ENCODE results near the gene TMEM120B. TPM values are rescaled to one million over a fixed set of nuclear protein-coding genes. Genes with fewer than 3 reads are reported as not detected.
A peak's percentile ranks its signal among the peaks of the same experiment; 100 is the strongest.

TMEM120B gene
- total and polyA plus RNA-seq, 2 of the 13 experiments (the other 11 are each of a cell fraction or from before 2014, with no cell fraction given), result 7.1 to 12.9 TPM

DNA sequence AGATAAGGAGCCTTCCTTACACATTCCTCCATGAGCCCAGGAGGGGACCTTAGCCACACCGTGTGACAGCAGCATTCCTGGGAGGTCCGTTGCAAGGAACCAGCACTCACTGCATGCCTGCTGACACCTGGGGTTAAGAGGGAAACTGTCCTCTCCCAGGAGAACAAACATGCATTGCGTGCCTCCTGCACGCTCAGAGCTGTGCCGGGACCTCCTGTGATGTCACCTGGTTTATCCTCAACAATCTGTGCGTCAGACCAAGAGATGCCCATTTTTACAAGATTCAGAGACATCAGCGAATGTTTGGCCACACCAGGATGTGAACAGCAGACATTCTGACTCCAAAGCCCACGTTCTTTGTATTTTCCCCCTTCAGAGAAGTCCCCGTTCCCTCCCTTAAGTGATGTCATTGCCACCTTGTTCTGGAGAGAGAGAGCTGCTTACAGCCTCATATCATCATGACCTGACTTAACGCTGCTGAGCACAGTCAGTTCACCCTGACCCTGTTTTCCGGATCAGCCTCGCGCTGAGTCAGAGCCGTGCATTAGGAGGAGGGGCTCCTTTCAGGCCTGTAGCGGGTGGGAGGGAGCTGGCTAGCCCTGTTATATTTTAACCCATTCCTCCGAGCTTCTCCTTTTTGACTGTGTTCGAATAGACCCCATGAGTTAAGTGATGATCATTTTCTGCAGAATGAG is 36.2 kb downstream of the TMEM120B start (continued):
- no peak for TF ChIP-seq FOXA1 (IDR thresholded peaks at IDR 0.05)
- TF ChIP-seq FOXA1 (CRISPR knock-in tag; IDR thresholded peaks at IDR 0.05), result no peak
- peak; percentile 84 for TF ChIP-seq CREB1 (IDR thresholded peaks at IDR 0.05)
- TF ChIP-seq CREB1 (CRISPR knock-in tag; IDR thresholded peaks at IDR 0.05), result peak; percentile 89
- peak; percentile 60 for TF ChIP-seq ELF3 (CRISPR knock-in tag; IDR thresholded peaks at IDR 0.05)
- TF ChIP-seq REL (CRISPR knock-in tag; conservative IDR thresholded peaks at IDR 0.05), result no peak
- TF ChIP-seq, protein P1, sequence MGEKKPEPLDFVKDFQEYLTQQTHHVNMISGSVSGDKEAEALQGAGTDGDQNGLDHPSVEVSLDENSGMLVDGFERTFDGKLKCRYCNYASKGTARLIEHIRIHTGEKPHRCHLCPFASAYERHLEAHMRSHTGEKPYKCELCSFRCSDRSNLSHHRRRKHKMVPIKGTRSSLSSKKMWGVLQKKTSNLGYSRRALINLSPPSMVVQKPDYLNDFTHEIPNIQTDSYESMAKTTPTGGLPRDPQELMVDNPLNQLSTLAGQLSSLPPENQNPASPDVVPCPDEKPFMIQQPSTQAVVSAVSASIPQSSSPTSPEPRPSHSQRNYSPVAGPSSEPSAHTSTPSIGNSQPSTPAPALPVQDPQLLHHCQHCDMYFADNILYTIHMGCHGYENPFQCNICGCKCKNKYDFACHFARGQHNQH (CRISPR knock-in tag; IDR thresholded peaks at IDR 0.05), result peak; percentile 66
- TF ChIP-seq ZNF431 (CRISPR knock-in tag; IDR thresholded peaks at IDR 0.05; ENCODE audit: borderline replicate concordance, low read depth), result 0 out of 2 replicates have a peak, but pooled peaks have one; percentile 19
- TF ChIP-seq ZNF605 (CRISPR knock-in tag; IDR thresholded peaks at IDR 0.05), result 0 out of 2 replicates have a peak, but pooled peaks have one; percentile 71
- no peak for TF ChIP-seq SSRP1 (CRISPR knock-in tag; IDR thresholded peaks at IDR 0.05)
- TF ChIP-seq SMAD1 (CRISPR knock-in tag; IDR thresholded peaks at IDR 0.05; ENCODE audit: borderline replicate concordance, low read depth), result peak; percentile 83; the same call in 1 of the 2 replicates
- no peak for TF ChIP-seq HES4 (CRISPR knock-in tag; IDR thresholded peaks at IDR 0.05; ENCODE audit: borderline replicate concordance)
- TF ChIP-seq NR2F6 (IDR thresholded peaks at IDR 0.05), result no peak
- TF ChIP-seq NR2F6 (CRISPR knock-in tag; IDR thresholded peaks at IDR 0.05), result peak; percentile 60; the same call in 1 of the 2 replicates
- TF ChIP-seq EHMT2 (IDR thresholded peaks at IDR 0.05; ENCODE audit: borderline replicate concordance, low read depth, low read length), result no peak
- no peak for TF ChIP-seq ZNF773 (CRISPR knock-in tag; IDR thresholded peaks at IDR 0.05; ENCODE audit: borderline replicate concordance)
- peak; percentile 22 to 35; a peak in 2 of 4 replicates for TF ChIP-seq MAFK (conservative IDR thresholded peaks at IDR 0.05 in 1 of 2, IDR thresholded peaks at IDR 0.05 in 1 of 2; ENCODE audit: low read length in 2 of 2)
- TF ChIP-seq ZMYM3 (CRISPR knock-in tag; IDR thresholded peaks at IDR 0.05), result peak; percentile 35
- 0 out of 2 replicates have a peak, but pooled peaks have one; percentile 31 for TF ChIP-seq KDM5B (CRISPR knock-in tag; IDR thresholded peaks at IDR 0.05; ENCODE audit: borderline replicate concordance)
- TF ChIP-seq, protein P2, sequence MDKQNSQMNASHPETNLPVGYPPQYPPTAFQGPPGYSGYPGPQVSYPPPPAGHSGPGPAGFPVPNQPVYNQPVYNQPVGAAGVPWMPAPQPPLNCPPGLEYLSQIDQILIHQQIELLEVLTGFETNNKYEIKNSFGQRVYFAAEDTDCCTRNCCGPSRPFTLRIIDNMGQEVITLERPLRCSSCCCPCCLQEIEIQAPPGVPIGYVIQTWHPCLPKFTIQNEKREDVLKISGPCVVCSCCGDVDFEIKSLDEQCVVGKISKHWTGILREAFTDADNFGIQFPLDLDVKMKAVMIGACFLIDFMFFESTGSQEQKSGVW (CRISPR knock-in tag; IDR thresholded peaks at IDR 0.05; ENCODE audit: borderline replicate concordance), result no peak
- no peak for TF ChIP-seq FOXK2 (IDR thresholded peaks at IDR 0.05)
- TF ChIP-seq, protein P3, sequence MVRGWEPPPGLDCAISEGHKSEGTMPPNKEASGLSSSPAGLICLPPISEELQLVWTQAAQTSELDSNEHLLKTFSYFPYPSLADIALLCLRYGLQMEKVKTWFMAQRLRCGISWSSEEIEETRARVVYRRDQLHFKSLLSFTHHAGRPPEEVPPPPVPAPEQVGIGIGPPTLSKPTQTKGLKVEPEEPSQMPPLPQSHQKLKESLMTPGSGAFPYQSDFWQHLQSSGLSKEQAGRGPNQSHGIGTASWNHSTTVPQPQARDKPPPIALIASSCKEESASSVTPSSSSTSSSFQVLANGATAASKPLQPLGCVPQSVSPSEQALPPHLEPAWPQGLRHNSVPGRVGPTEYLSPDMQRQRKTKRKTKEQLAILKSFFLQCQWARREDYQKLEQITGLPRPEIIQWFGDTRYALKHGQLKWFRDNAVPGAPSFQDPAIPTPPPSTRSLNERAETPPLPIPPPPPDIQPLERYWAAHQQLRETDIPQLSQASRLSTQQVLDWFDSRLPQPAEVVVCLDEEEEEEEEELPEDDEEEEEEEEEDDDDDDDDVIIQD (CRISPR knock-in tag; IDR thresholded peaks at IDR 0.05; ENCODE audit: low read depth), result 0 out of 2 replicates have a peak, but pooled peaks have one; percentile 12
- 0 out of 2 replicates have a peak, but pooled peaks have one; percentile 28 for TF ChIP-seq KMT2A (CRISPR knock-in tag; IDR thresholded peaks at IDR 0.05)
- peak; percentile 29; the same call in 1 of the 2 replicates for TF ChIP-seq MIXL1 (CRISPR knock-in tag; IDR thresholded peaks at IDR 0.05)
- no peak for TF ChIP-seq DMAP1 (CRISPR knock-in tag; IDR thresholded peaks at IDR 0.05)
- peak; percentile 52; the same call in 1 of the 2 replicates for TF ChIP-seq ESRRA (CRISPR knock-in tag; IDR thresholded peaks at IDR 0.05; ENCODE audit: low read depth)
- no peak for TF ChIP-seq CBX2 (IDR thresholded peaks at IDR 0.05; ENCODE audit: low read depth, low read length)
- no peak for TF ChIP-seq CBX2 (CRISPR knock-in tag; IDR thresholded peaks at IDR 0.05; ENCODE audit: low read depth)
- TF ChIP-seq, protein P4, sequence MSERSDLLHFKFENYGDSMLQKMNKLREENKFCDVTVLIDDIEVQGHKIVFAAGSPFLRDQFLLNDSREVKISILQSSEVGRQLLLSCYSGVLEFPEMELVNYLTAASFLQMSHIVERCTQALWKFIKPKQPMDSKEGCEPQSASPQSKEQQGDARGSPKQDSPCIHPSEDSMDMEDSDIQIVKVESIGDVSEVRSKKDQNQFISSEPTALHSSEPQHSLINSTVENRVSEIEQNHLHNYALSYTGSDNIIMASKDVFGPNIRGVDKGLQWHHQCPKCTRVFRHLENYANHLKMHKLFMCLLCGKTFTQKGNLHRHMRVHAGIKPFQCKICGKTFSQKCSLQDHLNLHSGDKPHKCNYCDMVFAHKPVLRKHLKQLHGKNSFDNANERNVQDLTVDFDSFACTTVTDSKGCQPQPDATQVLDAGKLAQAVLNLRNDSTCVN (CRISPR knock-in tag; IDR thresholded peaks at IDR 0.05; ENCODE audit: borderline replicate concordance), result peak; percentile 74
- TF ChIP-seq RBFOX2 (IDR thresholded peaks at IDR 0.05; ENCODE audit: low read depth, low read length), result no peak
